ENCODE results near the gene CFB. TPM values are rescaled to one million over a fixed set of nuclear protein-coding genes. Genes with fewer than 3 reads are reported as not detected.

CFB gene
- total and polyA plus RNA-seq, 9 of the 15 experiments (the other 6 are each of a cell fraction or from before 2014, with no cell fraction given) = 0.08 to 0.91 (median 0.22) TPM; not detected in 4

DNA sequence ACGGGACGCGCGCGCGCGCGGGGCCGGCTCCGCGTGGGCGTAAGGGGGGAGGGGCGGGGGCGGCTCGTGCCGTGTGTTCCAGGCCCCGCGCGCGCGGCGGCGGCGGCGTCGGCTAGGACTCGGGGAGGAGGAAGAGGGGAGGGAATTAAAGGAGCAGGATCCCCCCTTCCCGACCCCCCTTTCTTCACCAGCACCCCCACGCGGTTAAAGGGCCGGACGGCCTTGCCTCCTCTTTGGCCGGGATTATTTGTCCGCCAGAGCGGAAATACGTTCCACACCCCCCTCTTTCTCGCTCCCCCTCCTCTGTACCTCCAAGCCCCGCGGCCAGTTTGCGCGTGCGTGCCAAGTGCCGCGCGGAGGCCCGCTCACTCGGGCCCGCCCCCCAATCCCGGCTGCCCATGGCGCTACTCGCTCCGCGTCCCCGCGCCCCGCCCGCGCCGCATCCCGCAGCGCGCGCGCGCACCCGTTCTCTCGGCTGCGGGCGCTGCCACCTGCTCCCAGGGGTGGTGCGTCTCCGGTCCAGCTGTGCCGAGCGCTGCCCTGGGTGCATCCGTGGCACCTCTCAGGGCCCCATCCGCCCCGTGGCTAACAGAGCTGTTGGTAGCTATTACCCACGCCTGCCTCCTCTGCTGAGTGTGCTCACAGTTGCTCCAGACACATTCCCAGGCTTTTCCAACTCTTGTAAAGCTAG, 43.8 kb upstream of the CFB start, which contains the start of gene ZBTB12 (continued):
- 0 out of 4 replicates have a peak, but pooled peaks of 1 of the 2 experiments have one; percentile 40 for TF ChIP-seq RCOR1 (IDR thresholded peaks at IDR 0.05; ENCODE audit: borderline replicate concordance in 1 of 2, low read depth in 2 of 2, low read length in 2 of 2)
- peak; percentile 45 for TF ChIP-seq CREB1 (IDR thresholded peaks at IDR 0.05)
- TF ChIP-seq CREB1 (CRISPR knock-in tag; IDR thresholded peaks at IDR 0.05) = peak; percentile 31; the same call in 1 of the 2 replicates
- TF ChIP-seq, protein P1, sequence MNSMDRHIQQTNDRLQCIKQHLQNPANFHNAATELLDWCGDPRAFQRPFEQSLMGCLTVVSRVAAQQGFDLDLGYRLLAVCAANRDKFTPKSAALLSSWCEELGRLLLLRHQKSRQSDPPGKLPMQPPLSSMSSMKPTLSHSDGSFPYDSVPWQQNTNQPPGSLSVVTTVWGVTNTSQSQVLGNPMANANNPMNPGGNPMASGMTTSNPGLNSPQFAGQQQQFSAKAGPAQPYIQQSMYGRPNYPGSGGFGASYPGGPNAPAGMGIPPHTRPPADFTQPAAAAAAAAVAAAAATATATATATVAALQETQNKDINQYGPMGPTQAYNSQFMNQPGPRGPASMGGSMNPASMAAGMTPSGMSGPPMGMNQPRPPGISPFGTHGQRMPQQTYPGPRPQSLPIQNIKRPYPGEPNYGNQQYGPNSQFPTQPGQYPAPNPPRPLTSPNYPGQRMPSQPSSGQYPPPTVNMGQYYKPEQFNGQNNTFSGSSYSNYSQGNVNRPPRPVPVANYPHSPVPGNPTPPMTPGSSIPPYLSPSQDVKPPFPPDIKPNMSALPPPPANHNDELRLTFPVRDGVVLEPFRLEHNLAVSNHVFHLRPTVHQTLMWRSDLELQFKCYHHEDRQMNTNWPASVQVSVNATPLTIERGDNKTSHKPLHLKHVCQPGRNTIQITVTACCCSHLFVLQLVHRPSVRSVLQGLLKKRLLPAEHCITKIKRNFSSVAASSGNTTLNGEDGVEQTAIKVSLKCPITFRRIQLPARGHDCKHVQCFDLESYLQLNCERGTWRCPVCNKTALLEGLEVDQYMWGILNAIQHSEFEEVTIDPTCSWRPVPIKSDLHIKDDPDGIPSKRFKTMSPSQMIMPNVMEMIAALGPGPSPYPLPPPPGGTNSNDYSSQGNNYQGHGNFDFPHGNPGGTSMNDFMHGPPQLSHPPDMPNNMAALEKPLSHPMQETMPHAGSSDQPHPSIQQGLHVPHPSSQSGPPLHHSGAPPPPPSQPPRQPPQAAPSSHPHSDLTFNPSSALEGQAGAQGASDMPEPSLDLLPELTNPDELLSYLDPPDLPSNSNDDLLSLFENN (IDR thresholded peaks at IDR 0.05; ENCODE audit: low read depth in 2 of 2, low read length in 2 of 2) = 0 out of 4 replicates have a peak, but pooled peaks of 1 of the 2 experiments have one; percentile 11
- TF ChIP-seq HDAC2 (IDR thresholded peaks at IDR 0.05) = no peak
- TF ChIP-seq, protein P2, sequence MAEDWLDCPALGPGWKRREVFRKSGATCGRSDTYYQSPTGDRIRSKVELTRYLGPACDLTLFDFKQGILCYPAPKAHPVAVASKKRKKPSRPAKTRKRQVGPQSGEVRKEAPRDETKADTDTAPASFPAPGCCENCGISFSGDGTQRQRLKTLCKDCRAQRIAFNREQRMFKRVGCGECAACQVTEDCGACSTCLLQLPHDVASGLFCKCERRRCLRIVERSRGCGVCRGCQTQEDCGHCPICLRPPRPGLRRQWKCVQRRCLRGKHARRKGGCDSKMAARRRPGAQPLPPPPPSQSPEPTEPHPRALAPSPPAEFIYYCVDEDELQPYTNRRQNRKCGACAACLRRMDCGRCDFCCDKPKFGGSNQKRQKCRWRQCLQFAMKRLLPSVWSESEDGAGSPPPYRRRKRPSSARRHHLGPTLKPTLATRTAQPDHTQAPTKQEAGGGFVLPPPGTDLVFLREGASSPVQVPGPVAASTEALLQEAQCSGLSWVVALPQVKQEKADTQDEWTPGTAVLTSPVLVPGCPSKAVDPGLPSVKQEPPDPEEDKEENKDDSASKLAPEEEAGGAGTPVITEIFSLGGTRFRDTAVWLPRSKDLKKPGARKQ (CRISPR knock-in tag; IDR thresholded peaks at IDR 0.05) = no peak
- TF ChIP-seq NCOR1 (IDR thresholded peaks at IDR 0.05) = no peak
- no peak for TF ChIP-seq ETV1 (tag; conservative IDR thresholded peaks at IDR 0.05; ENCODE audit: low read depth)
- TF ChIP-seq STAT5A (IDR thresholded peaks at IDR 0.05; ENCODE audit: borderline replicate concordance, low read length) = peak; percentile 20; the same call in 1 of the 2 replicates
- peak; percentile 94 for TF ChIP-seq FIP1L1 (IDR thresholded peaks at IDR 0.05; ENCODE audit: low read depth, low read length, poor library complexity, severe bottlenecking)
- TF ChIP-seq HNRNPL (IDR thresholded peaks at IDR 0.05; ENCODE audit: low read depth, low read length) = peak; percentile 76
- TF ChIP-seq KHSRP (IDR thresholded peaks at IDR 0.05) = no peak
- TF ChIP-seq RBM15 (IDR thresholded peaks at IDR 0.05; ENCODE audit: insufficient read depth, low read length) = no peak
- TF ChIP-seq NRF1 (conservative IDR thresholded peaks at IDR 0.05 in 1 of 2, IDR thresholded peaks at IDR 0.05 in 1 of 2) = peak; percentile 92 to 93
- no peak for TF ChIP-seq TGIF2 (CRISPR knock-in tag; IDR thresholded peaks at IDR 0.05)
- TF ChIP-seq KLF1 (tag; IDR thresholded peaks at IDR 0.05) = peak; percentile 49; the same call in 1 of the 2 replicates
- TF ChIP-seq PHTF2 (CRISPR knock-in tag; IDR thresholded peaks at IDR 0.05) = 0 out of 2 replicates have a peak, but pooled peaks have one; percentile 2
- TF ChIP-seq, protein P3, sequence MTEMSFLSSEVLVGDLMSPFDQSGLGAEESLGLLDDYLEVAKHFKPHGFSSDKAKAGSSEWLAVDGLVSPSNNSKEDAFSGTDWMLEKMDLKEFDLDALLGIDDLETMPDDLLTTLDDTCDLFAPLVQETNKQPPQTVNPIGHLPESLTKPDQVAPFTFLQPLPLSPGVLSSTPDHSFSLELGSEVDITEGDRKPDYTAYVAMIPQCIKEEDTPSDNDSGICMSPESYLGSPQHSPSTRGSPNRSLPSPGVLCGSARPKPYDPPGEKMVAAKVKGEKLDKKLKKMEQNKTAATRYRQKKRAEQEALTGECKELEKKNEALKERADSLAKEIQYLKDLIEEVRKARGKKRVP (CRISPR knock-in tag; IDR thresholded peaks at IDR 0.05) = peak; percentile 41; the same call in 1 of the 2 replicates
- peak; percentile 94 for TF ChIP-seq ERF (CRISPR knock-in tag; IDR thresholded peaks at IDR 0.05)
- no peak for TF ChIP-seq ILK (tag; IDR thresholded peaks at IDR 0.05; ENCODE audit: borderline replicate concordance, low read depth)
